Measurements from ENCODE around the gene KLK8. TPM values are rescaled to one million over a fixed set of nuclear protein-coding genes. Genes with fewer than 3 reads are reported as not detected.

KLK8 gene, protein sequence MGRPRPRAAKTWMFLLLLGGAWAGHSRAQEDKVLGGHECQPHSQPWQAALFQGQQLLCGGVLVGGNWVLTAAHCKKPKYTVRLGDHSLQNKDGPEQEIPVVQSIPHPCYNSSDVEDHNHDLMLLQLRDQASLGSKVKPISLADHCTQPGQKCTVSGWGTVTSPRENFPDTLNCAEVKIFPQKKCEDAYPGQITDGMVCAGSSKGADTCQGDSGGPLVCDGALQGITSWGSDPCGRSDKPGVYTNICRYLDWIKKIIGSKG
- total RNA-seq (2022; extraction: Qiagen RNA extraction): not detected in 5 replicates

DNA sequence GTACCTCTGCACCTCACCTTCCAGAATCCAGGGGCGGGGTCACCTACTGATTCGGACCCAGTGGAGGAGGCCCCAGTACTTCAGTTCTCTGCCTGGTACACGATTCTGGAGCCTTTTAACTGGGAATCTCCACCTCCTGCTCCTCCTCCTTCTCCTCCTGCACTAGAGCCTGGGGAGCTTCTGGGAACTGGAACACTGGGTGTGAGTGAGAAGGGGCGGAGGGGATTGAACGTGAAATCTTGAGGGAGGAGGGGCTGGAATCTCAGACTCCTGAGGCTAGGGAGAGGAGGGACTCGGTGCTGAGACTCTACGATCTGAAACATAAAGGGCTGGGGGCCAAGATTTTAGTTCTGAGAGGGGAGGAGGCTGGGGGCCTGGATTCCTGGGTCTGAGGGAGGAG, at the start of gene KLK8:
Gene KLK8 (minus strand): TSS at position 90 of the 400 bp plus-strand sequence. CDS start 437 bp downstream, outside the sequence.

DNA sequence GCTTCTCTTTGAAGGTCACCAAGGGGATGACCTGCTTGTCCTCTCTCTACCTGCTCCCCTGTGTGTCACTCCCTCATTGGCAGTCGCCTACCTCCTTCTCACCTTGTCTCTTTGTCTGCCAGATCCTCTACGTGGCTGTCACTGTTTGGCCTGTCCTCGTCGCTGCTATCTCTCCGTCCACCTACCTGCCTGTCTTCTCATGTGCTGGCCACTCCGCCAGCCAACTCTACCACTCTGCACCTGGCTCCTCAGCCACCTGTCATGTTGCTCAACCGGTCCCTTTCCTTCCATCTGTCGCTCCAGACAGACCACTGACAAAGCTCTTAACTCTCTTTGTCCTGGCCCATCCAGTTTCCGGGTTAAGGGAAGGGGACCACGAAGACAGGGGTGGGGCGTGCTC, 33.3 kb upstream of the KLK8 start, which contains the start of gene KLK12:
Gene KLK12 (minus strand): TSS at position 299 of the 400 bp plus-strand sequence. CDS start 381 bp downstream, outside the sequence.

DNA sequence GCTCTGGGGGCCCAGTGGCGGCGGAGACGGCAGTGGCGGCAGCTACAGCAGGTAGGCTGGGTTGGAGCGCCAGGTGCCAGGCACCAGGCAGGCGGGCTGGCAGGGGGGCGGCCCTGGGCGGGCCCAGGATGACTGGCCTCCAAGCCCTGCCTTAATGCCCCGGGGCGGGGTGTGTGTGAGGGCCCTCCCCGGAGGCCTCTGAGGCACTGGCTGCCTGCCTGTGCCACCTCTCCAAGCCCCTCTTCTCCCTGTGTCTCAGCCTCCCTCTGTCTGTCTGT, 25.1 kb upstream of the KLK8 start, which contains the start of gene KLK11:
Gene KLK11 (minus strand): TSS at position 63 of the 278 bp plus-strand sequence. CDS start 985 bp downstream, outside the sequence.

DNA sequence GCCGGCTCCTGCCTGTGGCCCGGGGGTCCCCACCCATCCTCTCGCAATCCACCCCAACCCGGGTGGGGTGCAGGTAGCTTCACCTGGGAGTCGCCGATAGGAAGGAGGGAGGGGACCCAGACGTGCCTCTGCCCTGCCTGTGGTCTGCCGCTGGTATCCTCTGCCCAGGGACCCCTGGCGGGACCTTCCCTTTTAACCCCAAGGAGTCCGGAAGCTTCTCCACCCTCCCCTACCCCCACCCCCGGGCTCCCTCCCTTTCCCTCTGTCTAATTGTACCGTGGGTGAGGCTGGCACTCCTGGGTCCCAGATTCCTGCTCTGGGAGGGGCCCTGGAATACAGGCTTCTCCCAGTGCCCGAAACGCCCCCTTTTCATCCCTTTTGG, 18.1 kb upstream of the KLK8 start, which contains the start of gene KLK10:
Gene KLK10 (minus strand): TSS at position 166 of the 382 bp plus-strand sequence. CDS start 579 bp downstream, outside the sequence.

DNA sequence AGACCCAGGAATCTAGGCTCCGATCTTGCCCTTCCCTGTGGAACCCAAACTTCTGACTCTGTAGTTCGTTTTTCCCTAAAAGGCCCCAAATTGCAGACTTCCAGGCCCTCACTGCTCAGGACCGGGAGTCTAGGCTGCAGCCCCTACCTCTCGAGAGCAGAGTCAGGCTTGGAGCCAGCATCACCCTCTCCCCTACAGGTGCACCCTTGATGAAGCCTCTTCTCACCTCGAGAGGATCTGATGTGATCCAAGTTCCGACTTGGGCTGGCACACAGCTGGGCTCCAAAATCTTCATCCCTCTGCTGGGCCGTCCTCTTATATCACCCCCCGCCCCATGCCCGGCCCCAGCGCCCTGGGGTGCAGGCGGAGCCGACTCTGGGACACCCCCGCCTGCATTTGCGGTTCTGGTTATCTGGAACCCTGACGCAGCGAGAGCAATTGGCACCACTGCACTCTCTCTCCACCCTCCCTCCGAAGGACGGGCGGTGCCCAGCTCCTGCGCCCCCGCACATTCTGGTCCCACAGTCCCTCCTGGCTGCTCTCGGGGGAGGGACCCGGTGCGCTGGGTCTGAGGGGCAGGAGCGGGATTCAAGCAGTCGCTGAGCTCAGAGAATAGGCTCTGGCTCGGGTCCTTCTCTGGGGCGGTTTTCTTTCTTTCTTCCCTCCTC, 17.6 kb downstream of the KLK8 start, which contains the start of gene KLK7:
Gene KLK7 (minus strand): TSS at position 293 of the 668 bp plus-strand sequence. CDS start 1,518 bp downstream, outside the sequence.

DNA sequence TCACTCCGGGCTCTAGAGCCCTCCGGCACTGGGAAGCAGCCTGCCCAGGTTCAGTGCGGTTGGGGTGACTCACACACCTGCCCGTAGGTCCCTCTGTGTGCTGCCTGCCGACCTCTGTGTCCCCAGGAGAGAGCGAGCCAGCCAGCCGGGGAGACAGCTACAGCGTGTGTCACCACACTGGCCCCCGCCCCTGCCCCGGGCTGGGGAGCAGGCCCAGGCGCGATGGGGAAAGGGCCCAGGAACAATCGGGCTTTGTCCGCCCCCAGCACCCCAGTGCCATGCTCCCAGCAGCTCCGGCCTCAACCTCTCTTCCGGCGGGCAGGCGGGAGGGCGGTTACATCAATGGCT, 32.0 kb downstream of the KLK8 start, which contains the start of gene KLK6:
Gene KLK6 (minus strand): TSS at position 179 of the 348 bp plus-strand sequence. CDS start 1,487 bp downstream, outside the sequence.

DNA sequence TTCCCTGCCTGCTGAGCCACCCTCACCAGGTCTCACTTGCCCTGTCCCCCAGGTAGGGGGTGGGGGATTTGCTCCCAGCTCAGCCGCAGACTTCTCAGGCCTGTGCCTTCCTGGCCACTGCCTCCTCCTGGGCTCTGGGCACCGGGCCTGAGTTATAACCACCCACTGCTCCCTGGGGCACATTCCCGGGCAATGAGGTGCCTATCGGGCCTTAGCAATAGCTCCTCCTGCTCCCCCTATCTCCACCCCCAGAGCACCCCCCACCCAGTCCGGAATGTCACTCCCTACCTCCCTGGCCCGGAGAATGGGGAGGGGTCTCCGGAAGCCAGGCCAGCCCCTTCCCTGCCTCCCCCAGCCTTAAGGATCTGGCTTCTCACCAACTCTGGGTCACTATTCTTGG, 48.5 kb downstream of the KLK8 start, which contains the start of gene KLK5:
Gene KLK5 (minus strand): TSS at position 129 of the 400 bp plus-strand sequence. CDS start 381 bp downstream, outside the sequence.

Other genes with a start within 250 kb of the KLK8 start
- not detected in 5 replicates for gene GPR32, start 231.1 kb downstream of the KLK8 start, total RNA-seq (2022; extraction: Qiagen RNA extraction)
- gene ACP4, start 211.2 kb downstream of the KLK8 start, total RNA-seq (2022; extraction: Qiagen RNA extraction): not detected in 5 replicates
- 0.20 to 0.21 TPM (median 0.20 TPM) in 3 of 5 replicates, not detected in the others for gene KLK1, start 177.8 kb downstream of the KLK8 start, total RNA-seq (2022; extraction: Qiagen RNA extraction)
- not detected in 5 replicates for gene KLK15, start 168.0 kb downstream of the KLK8 start, total RNA-seq (2022; extraction: Qiagen RNA extraction)
- gene KLK3, start 146.7 kb downstream of the KLK8 start, total RNA-seq (2022; extraction: Qiagen RNA extraction): not detected in 5 replicates
- gene KLK2, start 128.2 kb downstream of the KLK8 start, total RNA-seq (2022; extraction: Qiagen RNA extraction): 0.40 TPM in 1 of 5 replicates, not detected in the others
- 0.16 to 0.30 TPM in 2 of 5 replicates, not detected in the others for gene KLK4, start 90.2 kb downstream of the KLK8 start, total RNA-seq (2022; extraction: Qiagen RNA extraction)
- gene KLK5, start 48.6 kb downstream of the KLK8 start, total RNA-seq (2022; extraction: Qiagen RNA extraction): not detected in 5 replicates
- 0.19 to 0.51 TPM (median 0.36 TPM) in 5 replicates for gene KLK6, start 32.0 kb downstream of the KLK8 start, total RNA-seq (2022; extraction: Qiagen RNA extraction)
- not detected in 5 replicates for gene KLK7, start 17.7 kb downstream of the KLK8 start, total RNA-seq (2022; extraction: Qiagen RNA extraction)
- gene KLK10, start 18.1 kb upstream of the KLK8 start, total RNA-seq (2022; extraction: Qiagen RNA extraction): 0.13 to 0.58 TPM (median 0.29 TPM) in 5 replicates
- not detected in 5 replicates for gene KLK11, start 25.0 kb upstream of the KLK8 start, total RNA-seq (2022; extraction: Qiagen RNA extraction)
- not detected in 5 replicates for gene KLK12, start 33.4 kb upstream of the KLK8 start, total RNA-seq (2022; extraction: Qiagen RNA extraction)
- 0.15 TPM in 1 of 5 replicates, not detected in the others for gene KLK13, start 63.5 kb upstream of the KLK8 start, total RNA-seq (2022; extraction: Qiagen RNA extraction)
- gene KLK14, start 81.3 kb upstream of the KLK8 start, total RNA-seq (2022; extraction: Qiagen RNA extraction): 0.20 to 0.55 TPM (median 0.43 TPM) in 5 replicates
- gene CTU1, start 106.8 kb upstream of the KLK8 start, total RNA-seq (2022; extraction: Qiagen RNA extraction): 4.4 to 14.5 TPM (median 14.3 TPM) in 5 replicates
- gene SIGLEC9, start 123.3 kb upstream of the KLK8 start, total RNA-seq (2022; extraction: Qiagen RNA extraction): 0.09 TPM in 1 of 5 replicates, not detected in the others
- gene SIGLEC7, start 140.7 kb upstream of the KLK8 start, total RNA-seq (2022; extraction: Qiagen RNA extraction): not detected in 5 replicates
- 0.15 TPM in 2 of 5 replicates, not detected in the others for gene CD33, start 223.5 kb upstream of the KLK8 start, total RNA-seq (2022; extraction: Qiagen RNA extraction)
- not detected in 5 replicates for gene SIGLECL1, start 249.5 kb upstream of the KLK8 start, total RNA-seq (2022; extraction: Qiagen RNA extraction)